Neuronal stem cell (in vitro differentiated cells): ENCODE measurements around the gene FAT2.

Source experiments
- DNase-seq: peaks from one replicate; pipeline ENCODE4 v3.0.0-alpha.2; 2013; ENCODE audit warnings: low spot score
- H2AFZ ChIP-seq: one replicate; pipeline ENCODE4 v1.6.1; 2013; ENCODE audit warnings: mild to moderate bottlenecking, low read length, inconsistent platforms
- H2AK5ac ChIP-seq: 2 replicates; pipeline ENCODE4 v1.6.1; 2013; ENCODE audit warnings: low read depth, mild to moderate bottlenecking, inconsistent platforms, low read length, moderate library complexity, mixed read lengths
- H2BK120ac ChIP-seq: 2 replicates; pipeline ENCODE4 v1.6.1; 2013; ENCODE audit warnings: low read depth, mild to moderate bottlenecking, inconsistent platforms, low read length, moderate library complexity, mixed read lengths
- H2BK12ac ChIP-seq: one replicate; pipeline ENCODE4 v1.6.1; 2013; ENCODE audit warnings: low read length, inconsistent platforms
- H2BK15ac ChIP-seq: 2 replicates; pipeline ENCODE4 v1.6.1; 2013; ENCODE audit warnings: mild to moderate bottlenecking, low read length, inconsistent platforms, mixed read lengths
- H2BK5ac ChIP-seq: one replicate; pipeline ENCODE4 v1.6.1; 2013; ENCODE audit warnings: inconsistent platforms, mild to moderate bottlenecking, low read length, moderate library complexity
- H3K14ac ChIP-seq: one replicate; pipeline ENCODE4 v1.6.1; 2013; ENCODE audit warnings: low read length, inconsistent platforms
- H3K18ac ChIP-seq: 2 replicates; pipeline ENCODE4 v1.6.1; 2013; ENCODE audit warnings: low read length, inconsistent platforms
- H3K23ac ChIP-seq: 2 replicates; pipeline ENCODE4 v1.6.1; 2013; ENCODE audit warnings: low read depth, mild to moderate bottlenecking, mixed read lengths, low read length, inconsistent platforms; ENCODE audit not compliant: poor library complexity
- H3K27ac ChIP-seq: replicated peaks from 3 replicates; pipeline ENCODE4 v1.5.1; 2013; ENCODE audit warnings: low read length, inconsistent platforms
- H3K27me3 ChIP-seq, 3 experiments: 2 replicates each; pipeline ENCODE4 v1.6.1; 2013; ENCODE audit warnings: low read length in 3 of 3, mild to moderate bottlenecking in 2 of 3, inconsistent platforms in 1 of 3, low read depth in 1 of 3, mixed read lengths in 1 of 3, moderate library complexity in 1 of 3; ENCODE audit not compliant: control insufficient read depth in 3 of 3, insufficient read depth in 3 of 3
- H3K36me3 ChIP-seq, 2 donors: replicated peaks in 1 of 2; 2 replicates each; pipeline ENCODE4 v1.6.1; 2013; ENCODE audit warnings: low read length in 2 of 2; ENCODE audit not compliant: control insufficient read depth in 2 of 2, insufficient read depth in 2 of 2
- H3K4ac ChIP-seq: 2 replicates; pipeline ENCODE4 v1.6.1; 2013; ENCODE audit warnings: inconsistent platforms, mild to moderate bottlenecking, low read length, moderate library complexity
- H3K4me1 ChIP-seq, 2 donors: 1 replicate in 1 of 2; 2 replicates in 1 of 2; pipeline ENCODE4 v1.6.1; 2013; ENCODE audit warnings: low read length in 2 of 2, low read depth in 1 of 2; ENCODE audit not compliant: control insufficient read depth in 2 of 2, insufficient read depth in 1 of 2
- H3K4me2 ChIP-seq: one replicate; pipeline ENCODE4 v1.6.1; 2013; ENCODE audit warnings: mild to moderate bottlenecking, low read length, inconsistent platforms; ENCODE audit not compliant: insufficient read depth, poor library complexity, severe bottlenecking
- H3K4me3 ChIP-seq, 2 donors: 2 replicates each; pipeline ENCODE4 v1.5.1; 2013; ENCODE audit warnings: low read length in 2 of 2, mild to moderate bottlenecking in 2 of 2, inconsistent platforms in 1 of 2, moderate library complexity in 1 of 2
- H3K79me1 ChIP-seq: one replicate; pipeline ENCODE4 v1.6.1; 2013; ENCODE audit warnings: low read depth, mild to moderate bottlenecking, inconsistent platforms, low read length, moderate library complexity
- H3K9ac ChIP-seq: one replicate; pipeline ENCODE4 v1.6.1; 2013; ENCODE audit warnings: mild to moderate bottlenecking, low read depth, low read length, inconsistent platforms; ENCODE audit not compliant: poor library complexity
- H3K9me3 ChIP-seq, 2 donors: replicated peaks in 1 of 2; 2 replicates each; pipeline versions ENCODE3 to v1.6.1; 2013; ENCODE audit warnings: low read length in 2 of 2, mild to moderate bottlenecking in 2 of 2, inconsistent platforms in 1 of 2, low read depth in 1 of 2, mixed read lengths in 1 of 2, moderate library complexity in 1 of 2; ENCODE audit not compliant: control insufficient read depth in 2 of 2, insufficient read depth in 1 of 2
- H4K8ac ChIP-seq: one replicate; pipeline ENCODE4 v1.6.1; 2013; ENCODE audit warnings: low read depth, mild to moderate bottlenecking, inconsistent platforms, low read length, moderate library complexity
- H4K91ac ChIP-seq: one replicate; pipeline ENCODE4 v1.6.1; 2013; ENCODE audit warnings: low read length, low read depth, mild to moderate bottlenecking, inconsistent platforms; ENCODE audit not compliant: poor library complexity
- WGBS, 2 donors: extraction: QIAGEN DNeasy Blood & Tissue Kit; methylation state at CpG; one replicate each; pipeline ENCODE4 v1.1.7; 2013; ENCODE audit warnings: missing lambda C conversion rate in 2 of 2, mixed read lengths in 1 of 2; ENCODE audit not compliant: insufficient read length in 2 of 2, insufficient replicate concordance in 1 of 2; ENCODE audit errors: extremely low coverage in 2 of 2; 5-methylcytosine and 5-hydroxymethylcytosine counted together

FAT2 gene

GRCh38 chr5:151624476-151624875 is 33.3 kb upstream of the FAT2 start:
- peak overlapping the region; percentile 71 for H2AFZ ChIP-seq
- H3K9ac ChIP-seq: no peak overlapping the region
- no peaks in the 10 kb centered on the region for H3K9me3 ChIP-seq
- no CpG with 5 or more reads among the region's 8 CpGs for WGBS, 2 donors
- H3K27me3 ChIP-seq: peaks cover 0 to 10% (median 0%) of the 10 kb centered on the region in 3 experiments
- no peak overlapping the region for H3K23ac ChIP-seq
- no peak overlapping the region for H2BK15ac ChIP-seq
- peaks cover 0 to 26% of the 10 kb centered on the region in 2 donors for H3K4me1 ChIP-seq
- H3K36me3 ChIP-seq: no peaks in the 10 kb centered on the region
- DNase-seq: no peak
- no peak overlapping the region for H3K14ac ChIP-seq
- H2BK120ac ChIP-seq: no peak overlapping the region
- no peak overlapping the region for H3K4me3 ChIP-seq
- H2BK12ac ChIP-seq: no peak overlapping the region
- no peak overlapping the region for H3K4me2 ChIP-seq
- H2BK5ac ChIP-seq: no peak overlapping the region
- H3K4ac ChIP-seq: no peak overlapping the region
- no peak overlapping the region for H4K91ac ChIP-seq
- H3K27ac ChIP-seq: peak overlapping the region; percentile 1
- no peaks in the 10 kb centered on the region for H3K79me1 ChIP-seq
- no peak overlapping the region for H4K8ac ChIP-seq
- no peak overlapping the region for H2AK5ac ChIP-seq
- H3K18ac ChIP-seq: no peak overlapping the region

- Histone ChIP-seq H4K8ac (no peak overlapping the region), H3K9me3 (no peaks in the 10 kb centered on the region), H3K14ac (no peak overlapping the region), H3K18ac (peak overlapping the region; percentile 31), H2AFZ (no peak overlapping the region), H3K36me3 (no peaks in the 10 kb centered on the region), H3K27me3 (peaks cover 0 to 10% (median 0%) of the 10 kb centered on the region in 3 experiments), H3K9ac (no peak overlapping the region), H3K4ac (no peak overlapping the region), H3K4me3 (no peak overlapping the region), H3K79me1 (no peaks in the 10 kb centered on the region), H2BK12ac (no peak overlapping the region), H2BK15ac (peak overlapping the region; percentile 22), H3K4me2 (no peak overlapping the region), H2BK5ac (no peak overlapping the region), H3K4me1 (peaks cover 0 to 31% of the 10 kb centered on the region in 2 donors), H4K91ac (no peak overlapping the region), H2BK120ac (no peak overlapping the region), H3K23ac (no peak overlapping the region), H2AK5ac (no peak overlapping the region), H3K27ac (no peak overlapping the region)
- no CpG with 5 or more reads among the region's 12 CpGs for WGBS, 2 donors
- DNase-seq: no peak
Observed at GRCh38 chr5:151622367-151623088, 31.4 kb upstream of the FAT2 start.

- Histone ChIP-seq H4K8ac (no peak overlapping the region), H2BK5ac (no peak overlapping the region), H3K36me3 (no peaks in the 10 kb centered on the region), H3K23ac (no peak overlapping the region), H3K4me2 (no peak overlapping the region), H3K4me3 (no peak overlapping the region), H3K27ac (no peak overlapping the region), H2BK120ac (no peak overlapping the region), H3K9ac (no peak overlapping the region), H3K27me3 (peaks cover 0 to 10% (median 0%) of the 10 kb centered on the region in 3 experiments), H2AFZ (no peak overlapping the region), H2AK5ac (no peak overlapping the region), H3K9me3 (no peaks in the 10 kb centered on the region), H2BK12ac (no peak overlapping the region), H3K4ac (no peak overlapping the region), H3K18ac (no peak overlapping the region), H2BK15ac (no peak overlapping the region), H3K4me1 (peaks cover 0 to 31% of the 10 kb centered on the region in 2 donors), H4K91ac (no peak overlapping the region), H3K79me1 (no peaks in the 10 kb centered on the region), H3K14ac (no peak overlapping the region)
- DNase-seq: no peak
- WGBS, 2 donors: no CpG with 5 or more reads among the region's 6 CpGs
Observed at GRCh38 chr5:151620461-151620840, 29.3 kb upstream of the FAT2 start.

GRCh38 chr5:151619812-151620460 is 28.8 kb upstream of the FAT2 start:
- WGBS, 2 donors: no CpG with 5 or more reads among the region's 6 CpGs
- no peak overlapping the region for H3K18ac ChIP-seq
- H4K91ac ChIP-seq: no peak overlapping the region
- no peaks in the 10 kb centered on the region for H3K9me3 ChIP-seq
- no peak overlapping the region for H3K14ac ChIP-seq
- no peak overlapping the region for H3K4ac ChIP-seq
- H3K23ac ChIP-seq: no peak overlapping the region
- H2BK15ac ChIP-seq: no peak overlapping the region
- no peak overlapping the region for H4K8ac ChIP-seq
- no peak overlapping the region for H2AK5ac ChIP-seq
- H3K4me2 ChIP-seq: no peak overlapping the region
- H2BK5ac ChIP-seq: no peak overlapping the region
- H2BK120ac ChIP-seq: no peak overlapping the region
- DNase-seq: peak; percentile 48
- H3K36me3 ChIP-seq: no peaks in the 10 kb centered on the region
- H3K4me3 ChIP-seq: no peak overlapping the region
- peaks cover 0 to 10% (median 0%) of the 10 kb centered on the region in 3 experiments for H3K27me3 ChIP-seq
- no peak overlapping the region for H2BK12ac ChIP-seq
- peak overlapping the region; percentile 60 for H3K27ac ChIP-seq
- peak overlapping the region; percentile 5 for H2AFZ ChIP-seq
- no peaks in the 10 kb centered on the region for H3K79me1 ChIP-seq
- H3K9ac ChIP-seq: no peak overlapping the region
- H3K4me1 ChIP-seq: peaks cover 0 to 35% of the 10 kb centered on the region in 2 donors
